AG04449 (cell line): Measurements from ENCODE around the gene DEFB119.

ENCODE experiments used
- CTCF ChIA-PET: fragments of 350-600 bp; formaldehyde crosslinking; extraction: SDS; loops from one replicate; lab custom pipeline; 2021; ENCODE audit warnings: antibody characterized with exemption; lab: Yijun Ruan, JAX
- POLR2A ChIA-PET: fragments of 400-600, 350-600 bp; formaldehyde crosslinking; extraction: SDS; loops from one replicate; lab custom pipeline; 2020; ENCODE audit warnings: antibody characterized with exemption, inconsistent platforms; lab: Yijun Ruan, JAX
- DNase-seq: peaks from one replicate; pipeline ENCODE4 v3.0.0-alpha.2; 2010; ENCODE audit warnings: low read depth, low spot score
- H3K4me3 ChIP-seq: 2 replicates; pipeline ENCODE4 v1.5.1; 2011; ENCODE audit warnings: low read depth, mild to moderate bottlenecking, control low read depth, low read length
- TF ChIP-seq, protein P1 (sequence below): IDR thresholded peaks from one replicate; pipeline ENCODE4 v1.5.1; 2011; ENCODE audit warnings: mild to moderate bottlenecking, moderate library complexity, low read length, control low read depth, inconsistent platforms; ENCODE audit not compliant: insufficient read depth; ENCODE audit errors: missing control alignments

DEFB119 gene

DNA sequence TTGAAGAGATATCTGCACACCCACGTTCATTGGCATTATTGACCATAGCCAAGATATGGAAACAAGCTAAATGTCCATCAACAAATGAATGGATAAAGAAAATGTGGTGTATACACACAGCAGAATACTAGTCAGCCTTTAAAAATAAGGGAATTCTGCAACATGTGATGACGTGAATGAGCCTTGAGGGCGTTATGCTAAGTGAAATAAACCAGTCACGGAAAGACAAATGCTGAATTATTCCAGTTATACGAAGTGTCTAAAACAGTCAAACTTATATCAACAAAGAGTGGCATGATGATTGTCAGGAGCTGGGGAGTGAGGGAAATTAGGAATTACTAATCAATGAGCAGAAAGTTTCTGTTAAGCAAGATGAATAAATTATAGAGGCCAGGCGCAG is 24.0 kb upstream of the DEFB119 start:
- ChIA-PET POLR2A (no interaction called here), CTCF (interaction anchor here (1.2 to 4.8 kb wide), 2 partner anchors 88 to 199 kb away, joined by 3 to 52 read pairs; no protein-coding TSS in a partner anchor)
- no peak for DNase-seq
- TF ChIP-seq, protein P1, sequence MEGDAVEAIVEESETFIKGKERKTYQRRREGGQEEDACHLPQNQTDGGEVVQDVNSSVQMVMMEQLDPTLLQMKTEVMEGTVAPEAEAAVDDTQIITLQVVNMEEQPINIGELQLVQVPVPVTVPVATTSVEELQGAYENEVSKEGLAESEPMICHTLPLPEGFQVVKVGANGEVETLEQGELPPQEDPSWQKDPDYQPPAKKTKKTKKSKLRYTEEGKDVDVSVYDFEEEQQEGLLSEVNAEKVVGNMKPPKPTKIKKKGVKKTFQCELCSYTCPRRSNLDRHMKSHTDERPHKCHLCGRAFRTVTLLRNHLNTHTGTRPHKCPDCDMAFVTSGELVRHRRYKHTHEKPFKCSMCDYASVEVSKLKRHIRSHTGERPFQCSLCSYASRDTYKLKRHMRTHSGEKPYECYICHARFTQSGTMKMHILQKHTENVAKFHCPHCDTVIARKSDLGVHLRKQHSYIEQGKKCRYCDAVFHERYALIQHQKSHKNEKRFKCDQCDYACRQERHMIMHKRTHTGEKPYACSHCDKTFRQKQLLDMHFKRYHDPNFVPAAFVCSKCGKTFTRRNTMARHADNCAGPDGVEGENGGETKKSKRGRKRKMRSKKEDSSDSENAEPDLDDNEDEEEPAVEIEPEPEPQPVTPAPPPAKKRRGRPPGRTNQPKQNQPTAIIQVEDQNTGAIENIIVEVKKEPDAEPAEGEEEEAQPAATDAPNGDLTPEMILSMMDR = no peak
- H3K4me3 ChIP-seq = no peak overlapping the region

DNA sequence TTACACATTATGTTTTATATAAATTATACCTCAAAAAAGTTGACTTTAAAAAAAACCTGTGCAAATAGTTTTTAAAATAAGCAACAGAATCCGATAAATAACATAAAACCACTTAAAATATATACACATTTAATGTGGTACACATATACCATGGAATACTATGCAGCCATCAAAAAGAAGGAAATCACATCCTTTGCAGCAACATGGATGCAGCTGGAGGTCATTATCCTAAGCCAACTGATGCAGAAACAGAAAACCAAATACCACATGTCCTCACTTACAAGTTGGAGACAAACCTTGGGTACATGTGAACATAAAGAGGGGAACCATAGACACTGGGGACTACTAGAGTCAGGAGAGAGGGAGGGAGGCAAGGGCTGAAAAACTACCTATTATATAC is 19.6 kb upstream of the DEFB119 start:
- TF ChIP-seq, protein P1 = no peak
- ChIA-PET CTCF (no interaction called here), POLR2A (no interaction called here)
- no peak for DNase-seq
- no peak overlapping the region for H3K4me3 ChIP-seq

DNA sequence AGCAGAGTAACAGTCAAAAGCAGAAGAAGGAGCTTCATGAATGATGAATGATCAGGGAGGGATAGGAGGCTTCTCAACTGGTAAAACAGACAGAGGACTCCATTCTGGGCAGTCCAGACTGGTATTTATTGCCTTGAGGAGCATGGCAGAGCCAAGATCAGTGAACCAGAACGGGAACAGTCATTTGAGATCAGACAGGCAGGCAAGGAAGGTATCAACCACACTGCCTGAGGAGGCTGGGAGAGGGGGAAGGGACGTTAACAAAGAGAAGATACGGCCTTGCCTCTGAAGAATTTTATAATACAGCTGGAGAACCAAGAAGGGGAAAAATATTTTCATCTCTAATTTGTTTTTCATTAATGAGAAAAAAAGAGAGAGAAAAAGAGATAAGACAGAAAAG is 15.7 kb upstream of the DEFB119 start, which contains the start of gene DEFB121:
Gene DEFB121 (minus strand): TSS at position 101 of the 400 bp plus-strand sequence. CDS start 63 bp downstream, at position 38.
- no peak for DNase-seq
- ChIA-PET POLR2A (no interaction called here), CTCF (no interaction called here)
- H3K4me3 ChIP-seq = no peak within 1 kb of the TSS
- TF ChIP-seq, protein P1 = no peak

DNA sequence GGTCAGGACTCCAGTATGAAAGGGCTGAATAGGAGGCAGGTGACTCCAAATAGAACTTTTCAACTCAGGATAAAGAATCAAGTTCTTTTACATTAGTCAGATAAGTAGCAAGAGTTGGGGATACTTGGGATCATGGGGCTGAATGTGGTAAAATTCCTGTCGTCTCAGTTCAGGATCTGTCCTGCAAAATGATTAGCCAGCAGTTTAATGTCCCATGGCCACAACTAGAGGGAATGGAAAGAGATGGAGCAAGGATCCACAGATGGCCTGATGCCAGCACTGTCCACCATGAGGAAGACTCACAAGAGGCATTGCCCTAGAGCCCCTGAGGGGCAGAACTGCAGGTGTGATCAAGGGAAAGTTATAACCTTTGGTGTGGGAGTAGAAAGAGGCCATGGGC is 13.5 kb upstream of the DEFB119 start:
- TF ChIP-seq, protein P1 = no peak
- POLR2A ChIA-PET = no interaction called here
- DNase-seq = no peak
- no peak overlapping the region for H3K4me3 ChIP-seq
- CTCF ChIA-PET = no interaction called here

DNA sequence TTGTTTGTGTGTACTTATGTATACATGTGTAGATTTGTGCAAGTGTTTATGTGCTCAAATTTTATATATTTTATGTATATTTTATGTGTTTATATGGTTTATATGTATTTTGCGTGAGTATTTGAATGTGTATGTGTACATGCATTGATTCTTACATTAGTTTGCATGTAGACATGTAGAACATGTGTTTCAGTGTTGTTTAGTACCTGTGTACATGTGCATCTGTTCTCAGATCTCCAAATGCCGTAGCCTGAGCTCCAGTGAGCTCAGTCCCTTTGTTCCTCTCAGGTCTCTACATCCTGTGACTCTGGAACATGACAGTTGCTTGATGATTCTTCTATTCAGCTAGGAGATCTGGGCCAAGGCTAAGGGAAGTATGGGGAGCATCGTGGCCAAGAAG is 4.5 kb upstream of the DEFB119 start:
- TF ChIP-seq, protein P1 = no peak
- DNase-seq = no peak
- H3K4me3 ChIP-seq = no peak overlapping the region
- CTCF ChIA-PET = no interaction called here
- POLR2A ChIA-PET = no interaction called here

DNA sequence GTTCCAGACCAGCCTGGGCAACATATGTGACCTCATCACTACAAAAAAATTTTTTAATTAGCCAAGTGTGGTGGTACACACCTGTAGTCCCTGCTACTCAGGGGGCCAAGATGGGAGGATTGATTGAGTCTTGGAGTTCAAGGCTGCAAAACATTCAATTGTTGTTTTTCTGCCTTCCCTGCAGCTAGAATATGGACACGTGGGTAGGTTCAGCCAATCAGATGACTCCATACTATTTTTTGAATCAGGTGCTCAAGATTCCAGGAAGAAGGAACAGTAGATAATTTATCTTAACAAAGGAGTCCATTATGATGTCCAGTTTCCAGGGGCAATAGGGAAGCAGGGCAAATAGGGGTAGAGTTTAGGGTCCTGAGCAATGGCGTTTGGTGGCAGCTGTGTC is 2.4 kb upstream of the DEFB119 start:
- no peak overlapping the region for H3K4me3 ChIP-seq
- TF ChIP-seq, protein P1 = no peak
- POLR2A ChIA-PET = no interaction called here
- DNase-seq = no peak
- CTCF ChIA-PET = no interaction called here
